ENCODE measurements around the gene TBX1. TPM values are rescaled to one million over a fixed set of nuclear protein-coding genes. Genes with fewer than 3 reads are reported as not detected.

TBX1 gene
- total and polyA plus RNA-seq, 10 of the 15 experiments (the other 5 are each of a cell fraction or from before 2014, with no cell fraction given) = not detected

- H3K79me2 ChIP-seq (ENCODE audit: control insufficient read depth, insufficient read depth, low read length) = no peaks in the 10 kb centered on the region
- intact Hi-C loops (cut with micrococcal nuclease; ENCODE audit: unreplicated experiment) = no loop called here
- no peak overlapping the region for H3K9ac ChIP-seq (ENCODE audit: control insufficient read depth, insufficient read depth, low read length)
- H2AFZ ChIP-seq (ENCODE audit: control insufficient read depth, low read depth, low read length) = no peak overlapping the region
- RAD21 ChIA-PET (ENCODE audit: unreplicated experiment) = no interaction called here
- H3K4me2 ChIP-seq (ENCODE audit: control insufficient read depth, insufficient read depth) = no peak overlapping the region
- FAIRE-seq (no peak), ATAC-seq (no peak), DNase-seq (ENCODE audit: low read depth, low spot score) (no peak)
- H3K36me3 ChIP-seq (ENCODE audit: control insufficient read depth in 2 of 2, insufficient read depth in 2 of 2, low read length in 1 of 2) = no peaks in the 10 kb centered on the region
- TF ChIP-seq HSF1 (IDR thresholded peaks at IDR 0.05; ENCODE audit: low read depth, low read length) (no peak), HDAC2 (IDR thresholded peaks at IDR 0.05) (no peak), ZNF384 (IDR thresholded peaks at IDR 0.05; ENCODE audit: borderline replicate concordance, low read depth, low read length) (no peak), TCF3 (IDR thresholded peaks at IDR 0.05; ENCODE audit: borderline replicate concordance, insufficient read depth, low read depth, low read length) (no peak)
- H3K4me3 ChIP-seq = no peak overlapping the region
- 67% methylated on average over 2 of the region's 2 CpGs for WGBS (ENCODE audit: insufficient coverage, insufficient replicate concordance, low lambda C conversion rate, missing lambda C conversion rate)
- CTCF ChIA-PET = interaction anchor here (1.0 kb wide), 1 partner anchor 40 kb away, joined by 3 read pairs; no protein-coding TSS in a partner anchor
- in situ Hi-C loops (cut with MboI) = no loop called here
- H3K27ac ChIP-seq (ENCODE audit: control insufficient read depth, insufficient read depth) = no peak overlapping the region
- POLR2A ChIA-PET = interaction anchor here (0.5 kb wide), 1 partner anchor 287 kb away, joined by 5 read pairs; no protein-coding TSS in a partner anchor
- H3K27me3 ChIP-seq (replicated peaks in 1 of 2; ENCODE audit: control insufficient read depth in 2 of 2, insufficient read depth in 2 of 2, low read length in 1 of 2) = peaks cover 4 to 5% of the 10 kb centered on the region in 2 experiments; a peak in 3 of 4 replicates
- SMC1A ChIA-PET (ENCODE audit: uncharacterized antibody, unreplicated experiment) = no interaction called here
- no peaks in the 10 kb centered on the region; the same call in 2 of the 3 replicates for H3K9me3 ChIP-seq (replicated peaks; ENCODE audit: control insufficient read depth, insufficient read depth, low read length)
- no TSS peak for BruUV-seq (replicated peaks)
- H3K4me1 ChIP-seq (ENCODE audit: control insufficient read depth, insufficient read depth, low read length) = peaks cover 6% of the 10 kb centered on the region; the same call in 1 of the 2 replicates
- H4K20me1 ChIP-seq (ENCODE audit: control insufficient read depth, insufficient read depth) = no peaks in the 10 kb centered on the region
Measured at GRCh38 chr22:19720999-19721329, 39.6 kb upstream of the TBX1 start.
